DOHH2 (cell line): ENCODE results near the gene TSPAN11.

Experiments
- H3F3A ChIP-seq: fragments of 200-600 bp; sonication (generic), shearing (Covaris generic); 2 replicates; pipeline ENCODE4 v1.6.0; 2016; ENCODE audit warnings: antibody characterized with exemption, mild to moderate bottlenecking; ENCODE audit not compliant: control insufficient read depth, insufficient read depth
- H3K27ac ChIP-seq: fragments of 200-600 bp; sonication (generic); 2 replicates; pipeline ENCODE4 v1.5.1; 2014; ENCODE audit warnings: low read depth, mild to moderate bottlenecking, low read length, moderate library complexity
- H3K27me3 ChIP-seq: fragments of 200-600 bp; sonication (generic); 2 replicates; pipeline ENCODE4 v1.6.1; 2014; ENCODE audit warnings: mild to moderate bottlenecking, low read length, mixed read lengths; ENCODE audit not compliant: control insufficient read depth
- H3K36me3 ChIP-seq: fragments of 200-600 bp; sonication (generic); 2 replicates; pipeline ENCODE4 v1.6.1; 2014; ENCODE audit warnings: mild to moderate bottlenecking, low read length, moderate library complexity, mixed read lengths; ENCODE audit not compliant: control insufficient read depth
- H3K4me1 ChIP-seq: fragments of 200-600 bp; sonication (generic); 2 replicates; pipeline ENCODE4 v1.6.1; 2014; ENCODE audit warnings: mild to moderate bottlenecking, low read length, mixed read lengths; ENCODE audit not compliant: control insufficient read depth
- H3K4me2 ChIP-seq: fragments of 200-600 bp; sonication (generic); 2 replicates; pipeline ENCODE4 v1.6.0; 2014; ENCODE audit warnings: mild to moderate bottlenecking, low read length, moderate library complexity
- H3K4me3 ChIP-seq: fragments of 200-600 bp; sonication (generic); 2 replicates; pipeline ENCODE4 v1.5.1; 2014; ENCODE audit warnings: mild to moderate bottlenecking, low read length, mixed read lengths
- H3K79me2 ChIP-seq: fragments of 200-600 bp; sonication (generic); 2 replicates; pipeline ENCODE4 v1.6.1; 2014; ENCODE audit warnings: mild to moderate bottlenecking, low read length, mixed read lengths; ENCODE audit not compliant: control insufficient read depth
- H3K9me2 ChIP-seq: fragments of 200-600 bp; sonication (generic); replicated peaks from 2 replicates; pipeline ENCODE4 v1.6.1; 2014; ENCODE audit warnings: mild to moderate bottlenecking, low read length, mixed read lengths; ENCODE audit not compliant: control insufficient read depth
- H3K9me3 ChIP-seq: fragments of 200-600 bp; sonication (generic); 2 replicates; pipeline ENCODE4 v1.6.1; 2014; ENCODE audit warnings: antibody characterized with exemption, low read length, mixed read lengths; ENCODE audit not compliant: control insufficient read depth, insufficient read depth
- H4K20me1 ChIP-seq: fragments of 200-600 bp; sonication (generic); 2 replicates; pipeline ENCODE4 v1.6.0; 2014; ENCODE audit warnings: low read depth, mild to moderate bottlenecking, antibody characterized with exemption, low read length, moderate library complexity; ENCODE audit not compliant: control insufficient read depth, insufficient read depth
- EZH2phosphoT487 ChIP-seq: fragments of 200-600 bp; sonication (generic); IDR thresholded peaks from 2 replicates; pipeline ENCODE4 v1.6.1; 2017; ENCODE audit warnings: borderline replicate concordance, mild to moderate bottlenecking, antibody characterized with exemption, low read length, moderate library complexity, mixed read lengths
- TF ChIP-seq, protein P1 (sequence below): fragments of 200-600 bp; sonication (generic); IDR thresholded peaks from one replicate; pipeline ENCODE4 v1.5.1; 2014; ENCODE audit warnings: antibody characterized with exemption, mild to moderate bottlenecking, low read depth, low read length; ENCODE audit not compliant: poor library complexity, severe bottlenecking

TSPAN11 gene

DNA sequence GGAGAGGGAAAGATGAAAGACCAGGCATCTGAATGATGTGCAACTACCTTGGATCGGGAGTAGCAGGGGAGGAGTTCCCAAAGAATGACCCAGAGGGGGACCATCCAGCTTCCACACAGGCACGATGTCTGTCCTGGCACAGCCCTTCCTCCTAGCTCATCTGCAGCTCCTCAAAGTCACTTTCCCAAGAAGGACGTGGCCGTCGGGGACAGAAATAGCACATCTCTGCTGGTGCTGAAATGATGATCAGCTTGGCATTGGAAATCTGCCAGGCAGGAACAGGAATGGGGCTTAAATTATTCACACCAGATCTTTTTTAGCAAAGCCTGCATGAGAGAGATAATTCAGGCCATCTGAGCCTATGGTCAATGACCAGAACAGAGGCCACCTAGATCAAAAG lies 41.7 kb downstream of the TSPAN11 start:
- Histone ChIP-seq H3F3A (no peaks in the 10 kb centered on the region), H3K9me3 (no peaks in the 10 kb centered on the region), H3K9me2 (no peaks in the 10 kb centered on the region), H3K27ac (no peak overlapping the region), H3K4me3 (no peak overlapping the region), H3K79me2 (no peaks in the 10 kb centered on the region), H3K4me2 (no peak overlapping the region), H3K27me3 (no peaks in the 10 kb centered on the region), H4K20me1 (no peaks in the 10 kb centered on the region), H3K36me3 (no peaks in the 10 kb centered on the region), H3K4me1 (no peaks in the 10 kb centered on the region)
- no peak for TF ChIP-seq EZH2phosphoT487
- TF ChIP-seq, protein P1, sequence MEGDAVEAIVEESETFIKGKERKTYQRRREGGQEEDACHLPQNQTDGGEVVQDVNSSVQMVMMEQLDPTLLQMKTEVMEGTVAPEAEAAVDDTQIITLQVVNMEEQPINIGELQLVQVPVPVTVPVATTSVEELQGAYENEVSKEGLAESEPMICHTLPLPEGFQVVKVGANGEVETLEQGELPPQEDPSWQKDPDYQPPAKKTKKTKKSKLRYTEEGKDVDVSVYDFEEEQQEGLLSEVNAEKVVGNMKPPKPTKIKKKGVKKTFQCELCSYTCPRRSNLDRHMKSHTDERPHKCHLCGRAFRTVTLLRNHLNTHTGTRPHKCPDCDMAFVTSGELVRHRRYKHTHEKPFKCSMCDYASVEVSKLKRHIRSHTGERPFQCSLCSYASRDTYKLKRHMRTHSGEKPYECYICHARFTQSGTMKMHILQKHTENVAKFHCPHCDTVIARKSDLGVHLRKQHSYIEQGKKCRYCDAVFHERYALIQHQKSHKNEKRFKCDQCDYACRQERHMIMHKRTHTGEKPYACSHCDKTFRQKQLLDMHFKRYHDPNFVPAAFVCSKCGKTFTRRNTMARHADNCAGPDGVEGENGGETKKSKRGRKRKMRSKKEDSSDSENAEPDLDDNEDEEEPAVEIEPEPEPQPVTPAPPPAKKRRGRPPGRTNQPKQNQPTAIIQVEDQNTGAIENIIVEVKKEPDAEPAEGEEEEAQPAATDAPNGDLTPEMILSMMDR = no peak

DNA sequence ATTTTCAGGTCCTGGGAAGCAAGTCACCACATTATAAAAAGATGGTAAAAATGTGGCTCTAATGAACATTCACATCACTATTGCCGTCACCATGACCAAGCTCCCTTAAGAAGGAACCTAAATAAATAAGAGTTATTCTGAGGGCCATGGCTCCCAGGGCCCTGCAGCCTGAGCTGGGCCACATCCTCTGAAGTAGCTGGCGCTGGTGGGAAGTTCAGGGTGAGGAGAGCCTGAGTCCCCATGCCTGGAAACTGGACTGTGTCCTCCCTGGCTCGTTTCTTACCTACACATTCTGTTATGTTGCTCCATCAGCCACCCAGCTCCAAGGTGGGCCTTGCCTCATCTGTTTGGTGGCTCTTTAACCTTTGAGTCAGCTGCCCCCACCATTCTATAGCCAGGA lies 42.5 kb downstream of the TSPAN11 start:
- no peaks in the 10 kb centered on the region for H3K9me2 ChIP-seq
- H3K9me3 ChIP-seq = no peaks in the 10 kb centered on the region
- H3F3A ChIP-seq = no peaks in the 10 kb centered on the region
- TF ChIP-seq EZH2phosphoT487 = no peak
- TF ChIP-seq, protein P1 = no peak
- no peaks in the 10 kb centered on the region for H3K27me3 ChIP-seq
- H3K4me2 ChIP-seq = no peak overlapping the region
- no peaks in the 10 kb centered on the region for H3K79me2 ChIP-seq
- H4K20me1 ChIP-seq = no peaks in the 10 kb centered on the region
- no peak overlapping the region for H3K27ac ChIP-seq
- H3K4me1 ChIP-seq = no peaks in the 10 kb centered on the region
- H3K36me3 ChIP-seq = no peaks in the 10 kb centered on the region
- H3K4me3 ChIP-seq = no peak overlapping the region

DNA sequence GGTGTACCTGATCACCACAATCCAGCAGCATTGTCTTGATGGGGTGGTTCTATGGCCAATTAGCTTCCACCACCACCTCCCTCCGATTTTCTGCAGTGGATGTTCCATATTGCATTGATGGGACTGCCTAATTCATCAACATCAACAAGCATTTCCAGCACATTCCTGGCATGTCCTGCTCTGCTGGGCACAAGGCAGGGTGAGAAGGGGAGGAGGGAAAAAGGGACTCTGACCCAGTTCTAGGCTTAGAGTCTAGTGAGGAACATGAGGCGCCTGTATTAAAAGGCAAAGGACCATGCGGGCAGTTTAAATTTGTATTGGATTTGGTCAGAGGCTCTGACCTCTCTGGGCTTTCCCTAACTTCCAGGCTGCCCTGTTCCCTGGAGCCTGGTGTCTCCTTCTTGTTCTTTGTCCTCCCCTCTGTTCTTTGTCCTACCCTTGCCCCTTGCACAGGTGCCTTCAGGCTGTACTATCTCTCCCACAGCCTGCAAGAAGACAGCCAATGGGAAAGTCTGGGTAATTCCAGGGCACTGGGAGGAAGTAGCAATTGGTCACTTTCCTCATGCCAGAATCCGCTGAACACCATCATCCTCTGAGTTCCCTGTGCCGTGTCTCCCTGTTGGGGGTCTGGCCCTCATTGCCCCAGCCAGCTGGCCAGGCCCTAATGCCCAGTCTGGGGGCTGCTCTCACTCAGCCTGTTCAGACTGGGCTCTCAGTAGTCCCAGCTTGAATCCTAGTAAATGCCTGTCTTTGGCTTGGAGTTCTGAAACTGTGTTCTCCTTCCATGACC lies 43.3 kb downstream of the TSPAN11 start:
- Histone ChIP-seq H3K4me2 (no peak overlapping the region), H3K27ac (no peak overlapping the region)

More for the DNA sequence above, 43.3 kb downstream of the TSPAN11 start:
- Histone ChIP-seq H3K4me3 (no peak overlapping the region), H3K9me2 (no peaks in the 10 kb centered on the region), H3K4me1 (no peaks in the 10 kb centered on the region), H3K27me3 (no peaks in the 10 kb centered on the region), H4K20me1 (no peaks in the 10 kb centered on the region), H3K79me2 (no peaks in the 10 kb centered on the region), H3F3A (no peaks in the 10 kb centered on the region), H3K9me3 (no peaks in the 10 kb centered on the region), H3K36me3 (no peaks in the 10 kb centered on the region)
- TF ChIP-seq, protein P1 = no peak
- no peak for TF ChIP-seq EZH2phosphoT487
